Endothelial cell of umbilical vein (primary cell): ENCODE measurements around the gene TOLLIP. TPM values are rescaled to one million over a fixed set of nuclear protein-coding genes. Genes with fewer than 3 reads are reported as not detected.

Experiments used
- BruUV-seq: library from RNA; stranded (reverse); fragments of 400-500 nt; replicated peaks from 2 replicates; lab custom pipeline; 2021; lab: Mats Ljungman, UMichigan
- CTCF ChIA-PET: fragments of 300-600, 350-600 bp; sonication (Branson Sonifier 250); formaldehyde crosslinking; loops from one replicate; lab custom pipeline; 2021; ENCODE audit warnings: antibody characterized with exemption, inconsistent platforms; lab: Charles Lee
- POLR2A ChIA-PET: fragments of 300-600, 350-600 bp; sonication (Branson Sonifier 250); formaldehyde crosslinking; loops from one replicate; lab custom pipeline; 2021; ENCODE audit warnings: antibody characterized with exemption, inconsistent platforms; lab: Charles Lee
- DNase-seq: peaks from one replicate; pipeline ENCODE4 v3.0.0-alpha.2; 2011; ENCODE audit warnings: low read depth, low spot score
- FAIRE-seq: peaks from 2 replicates; lab custom pipeline; 2011; peaks lifted over from hg19 to GRCh38; lab: Jason Lieb, UNC
- H2AFZ ChIP-seq: 2 replicates; pipeline ENCODE4 v1.6.0; 2012; ENCODE audit warnings: low read depth, low read length, control low read depth, inconsistent platforms
- H3K27ac ChIP-seq: 2 replicates; pipeline ENCODE4 v1.5.1; 2011; ENCODE audit warnings: low read depth, mild to moderate bottlenecking, control low read depth, low read length, moderate library complexity; ENCODE audit not compliant: insufficient read depth
- H3K27me3 ChIP-seq, 2 experiments: 2 replicates each; pipeline versions ENCODE4 v1.6.0 to v1.6.1; 2011; ENCODE audit warnings: low read length in 2 of 2, mixed read lengths in 1 of 2; ENCODE audit not compliant: control insufficient read depth in 2 of 2, insufficient read depth in 2 of 2
- H3K36me3 ChIP-seq, 2 experiments: 2 replicates in 1 of 2; 3 replicates in 1 of 2; pipeline ENCODE4 v1.5.1; 2011; ENCODE audit warnings: low read length in 2 of 2, mild to moderate bottlenecking in 1 of 2, moderate library complexity in 1 of 2; ENCODE audit not compliant: control insufficient read depth in 2 of 2, insufficient read depth in 2 of 2; ENCODE audit errors: extremely low read depth in 1 of 2
- H3K4me1 ChIP-seq: 3 replicates; pipeline ENCODE4 v1.5.1; 2011; ENCODE audit warnings: mild to moderate bottlenecking, low read length; ENCODE audit not compliant: control insufficient read depth, insufficient read depth; ENCODE audit errors: extremely low read depth
- H3K4me2 ChIP-seq: 2 replicates; pipeline ENCODE4 v1.6.1; 2011; ENCODE audit warnings: low read length, control low read depth, mixed read lengths; ENCODE audit not compliant: insufficient read depth
- H3K4me3 ChIP-seq, 3 experiments: fragments of 200-600 bp in 1 of 3; sonication (generic), shearing (Covaris generic) in 1 of 3; replicated peaks in 1 of 3; 2 replicates each; pipeline ENCODE4 v1.5.1; 2011 to 2016; ENCODE audit warnings: control low read depth in 3 of 3, low read length in 3 of 3, mild to moderate bottlenecking in 2 of 3, inconsistent platforms in 1 of 3, low read depth in 1 of 3, moderate library complexity in 1 of 3; ENCODE audit not compliant: insufficient read depth in 1 of 3
- H3K79me2 ChIP-seq: 2 replicates; pipeline ENCODE4 v1.6.0; 2012; ENCODE audit warnings: low read length, inconsistent platforms; ENCODE audit not compliant: control insufficient read depth, insufficient read depth
- H3K9ac ChIP-seq: replicated peaks from 2 replicates; pipeline ENCODE3; 2011; ENCODE audit warnings: low read length, control low read depth; ENCODE audit not compliant: insufficient read depth; ENCODE audit errors: extremely low read depth
- H3K9me1 ChIP-seq: replicated peaks from 3 replicates; pipeline ENCODE4 v1.6.0; 2011; ENCODE audit warnings: mild to moderate bottlenecking, low read length; ENCODE audit not compliant: control insufficient read depth, insufficient read depth; ENCODE audit errors: extremely low read depth
- H3K9me3 ChIP-seq: replicated peaks from 2 replicates; pipeline ENCODE4 v1.5.1; 2012; ENCODE audit warnings: low read length, inconsistent platforms; ENCODE audit not compliant: control insufficient read depth, insufficient read depth
- H4K20me1 ChIP-seq: replicated peaks from 2 replicates; pipeline ENCODE3; 2011; ENCODE audit warnings: mild to moderate bottlenecking, low read length; ENCODE audit not compliant: control insufficient read depth, insufficient read depth; ENCODE audit errors: extremely low read depth
- EZH2 ChIP-seq: IDR thresholded peaks from 2 replicates; pipeline ENCODE4 v1.6.1; 2012; ENCODE audit warnings: borderline replicate concordance, low read depth, mild to moderate bottlenecking, moderate library complexity, low read length, inconsistent platforms; ENCODE audit not compliant: severe bottlenecking
- FOS ChIP-seq: IDR thresholded peaks from 2 replicates; pipeline ENCODE4 v1.6.1; 2011; ENCODE audit warnings: mild to moderate bottlenecking, low read length, moderate library complexity, borderline replicate concordance; ENCODE audit not compliant: insufficient read depth
- GATA2 ChIP-seq: IDR thresholded peaks from 2 replicates; pipeline ENCODE4 v1.7.0; 2011; ENCODE audit warnings: low read depth, mild to moderate bottlenecking, moderate library complexity, mixed read lengths, low read length; ENCODE audit not compliant: insufficient read length, insufficient read depth
- JUN ChIP-seq: IDR thresholded peaks from 2 replicates; pipeline ENCODE4 v1.6.1; 2011; ENCODE audit warnings: borderline replicate concordance, low read depth; ENCODE audit not compliant: insufficient read length, insufficient read depth
- MYC ChIP-seq: IDR thresholded peaks from one replicate; pipeline ENCODE4 v1.6.1; 2011; ENCODE audit warnings: mild to moderate bottlenecking, low read depth, low read length
- POLR2A ChIP-seq: IDR thresholded peaks from 2 replicates; pipeline ENCODE4 v1.6.1; 2012; ENCODE audit warnings: low read depth, mild to moderate bottlenecking, control low read depth, low read length
- POLR2AphosphoS5 ChIP-seq: IDR thresholded peaks from 2 replicates; pipeline ENCODE4 v1.6.1; 2012; ENCODE audit warnings: low read depth, mild to moderate bottlenecking, control low read depth, low read length, moderate library complexity; ENCODE audit not compliant: insufficient read depth
- dilution Hi-C: fragments of 300-500 bp; cut with MboI; formaldehyde crosslinking; loops from one replicate; pipeline ENCODE4 v1.15.0; 2019; ENCODE audit warnings: low sequenced_read_pairs; ENCODE audit not compliant: extremely low pct_ligation_motif_present
- intact Hi-C: fragments of 100-400 bp; cut with micrococcal nuclease; formaldehyde crosslinking; loops from one replicate; pipeline ENCODE4 v1.10.0; 2022
- polyA plus RNA-seq, 4 experiments: library from polyadenylated mRNA; depleted of rRNA in 3 of 4; stranded (reverse) in 3 of 4; unstranded in 1 of 4; fragments of >200 nt; gene quantifications; 2 replicates each; pipeline versions ENCODE4 v1.2.1 to v1.2.3, GENCODE V29; 2011 to 2012; ENCODE audit warnings: missing spikeins in 1 of 4
- total RNA-seq: library from RNA; stranded (reverse); gene quantifications from 2 replicates; pipeline ENCODE4 v1.2.3, GENCODE V29; 2021
- TF ChIP-seq, protein P1 (sequence below): IDR thresholded peaks from 2 replicates; pipeline ENCODE4 v1.6.1; 2011; ENCODE audit not compliant: insufficient read depth, insufficient read length
- TF ChIP-seq, protein P2 (sequence below), 2 donors: IDR thresholded peaks; 1 replicate in 1 of 2; 2 replicates in 1 of 2; pipeline ENCODE4 v1.5.1; 2011; ENCODE audit warnings: low read length in 2 of 2, mild to moderate bottlenecking in 2 of 2, moderate library complexity in 2 of 2, control low read depth in 1 of 2, inconsistent platforms in 1 of 2, low read depth in 1 of 2; ENCODE audit not compliant: insufficient read depth in 1 of 2; ENCODE audit errors: extremely low read depth in 1 of 2

Gene TOLLIP
- total and polyA plus RNA-seq, 2 donors (not counting 3 experiments of a cell fraction or from before 2014, with no cell fraction given) = 49.6 to 64.8 TPM

- dilution Hi-C loops = no loop called here
- Histone ChIP-seq H2AFZ (no peak overlapping the region), H3K9me1 (no peaks in the 10 kb centered on the region), H3K79me2 (no peaks in the 10 kb centered on the region), H3K27me3 (peaks cover 8 to 16% of the 10 kb centered on the region in 2 experiments), H3K4me2 (no peak overlapping the region), H3K9me3 (no peaks in the 10 kb centered on the region), H3K4me3 (no peak overlapping the region), H3K27ac (no peak overlapping the region), H3K36me3 (no peaks in the 10 kb centered on the region), H3K9ac (no peak overlapping the region), H3K4me1 (peaks cover 6% of the 10 kb centered on the region), H4K20me1 (no peaks in the 10 kb centered on the region)
- no peak for DNase-seq
- FAIRE-seq = no peak
- intact Hi-C loops = no loop called here
- TF ChIP-seq EZH2 (no peak), JUN (no peak), POLR2A (no peak), POLR2AphosphoS5 (no peak)
- TF ChIP-seq, protein P1, sequence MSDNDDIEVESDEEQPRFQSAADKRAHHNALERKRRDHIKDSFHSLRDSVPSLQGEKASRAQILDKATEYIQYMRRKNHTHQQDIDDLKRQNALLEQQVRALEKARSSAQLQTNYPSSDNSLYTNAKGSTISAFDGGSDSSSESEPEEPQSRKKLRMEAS = no peak
- ChIA-PET CTCF (no interaction called here), POLR2A (no interaction called here)
- no TSS peak for BruUV-seq
These were observed 24.4 kb upstream of the TOLLIP start for GRCh38 chr11:1333860-1334259.

- Histone ChIP-seq H2AFZ (no peak overlapping the region), H3K9me1 (no peaks in the 10 kb centered on the region), H3K4me3 (no peak overlapping the region), H3K4me1 (peaks cover 6% of the 10 kb centered on the region), H3K79me2 (no peaks in the 10 kb centered on the region), H4K20me1 (no peaks in the 10 kb centered on the region), H3K36me3 (no peaks in the 10 kb centered on the region), H3K27me3 (peaks cover 8 to 16% of the 10 kb centered on the region in 2 experiments), H3K4me2 (no peak overlapping the region), H3K27ac (no peak overlapping the region), H3K9ac (no peak overlapping the region), H3K9me3 (no peaks in the 10 kb centered on the region)
- BruUV-seq = no TSS peak
- dilution Hi-C loops = no loop called here
- CTCF ChIA-PET = no interaction called here
- TF ChIP-seq JUN (no peak), POLR2A (no peak), POLR2AphosphoS5 (no peak), GATA2 (no peak), MYC (no peak), EZH2 (no peak), FOS (no peak)
- TF ChIP-seq, protein P2, sequence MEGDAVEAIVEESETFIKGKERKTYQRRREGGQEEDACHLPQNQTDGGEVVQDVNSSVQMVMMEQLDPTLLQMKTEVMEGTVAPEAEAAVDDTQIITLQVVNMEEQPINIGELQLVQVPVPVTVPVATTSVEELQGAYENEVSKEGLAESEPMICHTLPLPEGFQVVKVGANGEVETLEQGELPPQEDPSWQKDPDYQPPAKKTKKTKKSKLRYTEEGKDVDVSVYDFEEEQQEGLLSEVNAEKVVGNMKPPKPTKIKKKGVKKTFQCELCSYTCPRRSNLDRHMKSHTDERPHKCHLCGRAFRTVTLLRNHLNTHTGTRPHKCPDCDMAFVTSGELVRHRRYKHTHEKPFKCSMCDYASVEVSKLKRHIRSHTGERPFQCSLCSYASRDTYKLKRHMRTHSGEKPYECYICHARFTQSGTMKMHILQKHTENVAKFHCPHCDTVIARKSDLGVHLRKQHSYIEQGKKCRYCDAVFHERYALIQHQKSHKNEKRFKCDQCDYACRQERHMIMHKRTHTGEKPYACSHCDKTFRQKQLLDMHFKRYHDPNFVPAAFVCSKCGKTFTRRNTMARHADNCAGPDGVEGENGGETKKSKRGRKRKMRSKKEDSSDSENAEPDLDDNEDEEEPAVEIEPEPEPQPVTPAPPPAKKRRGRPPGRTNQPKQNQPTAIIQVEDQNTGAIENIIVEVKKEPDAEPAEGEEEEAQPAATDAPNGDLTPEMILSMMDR (IDR thresholded peaks at IDR 0.05; ENCODE audit: extremely low read depth in 1 of 2, insufficient read depth in 1 of 2, low read depth in 1 of 2, low read length in 2 of 2) = no peak
- TF ChIP-seq, protein P1 = no peak
- FAIRE-seq = no peak
- DNase-seq = no peak
- POLR2A ChIA-PET = no interaction called here
- intact Hi-C loops = no loop called here
These were observed 23.8 kb upstream of the TOLLIP start for GRCh38 chr11:1333091-1333772.
